Ramos (cell line): ENCODE data around the gene LDLRAD4.

Source experiments
- in situ Hi-C: fragments of 300-500 bp; cut with MboI; formaldehyde crosslinking; loops from one replicate; pipeline ENCODE4 v1.14.3; 2022; ENCODE audit warnings: low sequenced_read_pairs; ENCODE audit not compliant: unreplicated experiment

LDLRAD4 gene

GRCh38 chr18:13415736-13416135 is 197.2 kb downstream of the LDLRAD4 start:
- in situ Hi-C loops = no loop called here

GRCh38 chr18:13416208-13416607 is 197.6 kb downstream of the LDLRAD4 start:
- in situ Hi-C loops = no loop called here

GRCh38 chr18:13416848-13417247 is 198.3 kb downstream of the LDLRAD4 start:
- in situ Hi-C loops = no loop called here

GRCh38 chr18:13418013-13418710 is 199.6 kb downstream of the LDLRAD4 start:
- in situ Hi-C loops = no loop called here

- in situ Hi-C loops = no loop called here
Measured at GRCh38 chr18:13420969-13421686, 202.6 kb downstream of the LDLRAD4 start.

GRCh38 chr18:13422541-13423147 is 204.1 kb downstream of the LDLRAD4 start:
- in situ Hi-C loops = no loop called here

- in situ Hi-C loops = no loop called here
Measured at GRCh38 chr18:13423352-13423751, 204.8 kb downstream of the LDLRAD4 start.

GRCh38 chr18:13424363-13424762 is 205.8 kb downstream of the LDLRAD4 start:
- in situ Hi-C loops = no loop called here

- in situ Hi-C loops = no loop called here
Measured at GRCh38 chr18:13425357-13426091, 207.0 kb downstream of the LDLRAD4 start.

- in situ Hi-C loops = no loop called here
Measured at GRCh38 chr18:13427354-13427753, 208.8 kb downstream of the LDLRAD4 start.

- in situ Hi-C loops = no loop called here
Measured at GRCh38 chr18:13428319-13428718, 209.8 kb downstream of the LDLRAD4 start.

GRCh38 chr18:13429016-13429415 is 210.5 kb downstream of the LDLRAD4 start:
- in situ Hi-C loops = no loop called here

GRCh38 chr18:13429884-13430510 is 211.4 kb downstream of the LDLRAD4 start:
- in situ Hi-C loops = no loop called here

GRCh38 chr18:13430663-13431062 is 212.1 kb downstream of the LDLRAD4 start:
- in situ Hi-C loops = no loop called here

- in situ Hi-C loops = no loop called here
Measured at GRCh38 chr18:13431886-13432285, 213.3 kb downstream of the LDLRAD4 start.

GRCh38 chr18:13433125-13433524 is 214.6 kb downstream of the LDLRAD4 start:
- in situ Hi-C loops = no loop called here

GRCh38 chr18:13433685-13434084 is 215.1 kb downstream of the LDLRAD4 start:
- in situ Hi-C loops = no loop called here

- in situ Hi-C loops = no loop called here
Measured at GRCh38 chr18:13434854-13435253, 216.3 kb downstream of the LDLRAD4 start.

- in situ Hi-C loops = no loop called here
Measured at GRCh38 chr18:13435586-13436333, 217.2 kb downstream of the LDLRAD4 start.

GRCh38 chr18:13436576-13436975 is 218.0 kb downstream of the LDLRAD4 start:
- in situ Hi-C loops = no loop called here
